Activated naive CD8-positive, alpha-beta T cell treated with anti-CD3 and anti-CD28 coated beads, Interleukin-2, amount 50 U/mL, for 24 hours (primary cell): Measurements from ENCODE around the gene XCL2.
"Not testable (repeated sequence)": the region's sequence is repeated elsewhere in the genome, so short reads cannot be mapped to it uniquely, and the experiment has no call there.

ENCODE experiments used
- ATAC-seq: fragments of 150-1000 bp; cut with Tn5 transposase; one replicate; pipeline ENCODE4 v1.10.0; 2021
- DNase-seq: peaks from one replicate; pipeline ENCODE4 v3.0.0; 2021
- H3K27ac Mint-ChIP-seq: one replicate; pipeline ENCODE4 v1.8.0; 2021; ENCODE audit warnings: mild to moderate bottlenecking, mixed read lengths
- H3K27me3 Mint-ChIP-seq: one replicate; pipeline ENCODE4 v1.8.0; 2021; ENCODE audit warnings: mixed read lengths
- H3K36me3 Mint-ChIP-seq: one replicate; pipeline ENCODE4 v1.8.0; 2021; ENCODE audit warnings: low read depth, mixed read lengths
- H3K4me1 Mint-ChIP-seq: one replicate; pipeline ENCODE4 v1.8.0; 2021; ENCODE audit warnings: mixed read lengths
- H3K4me3 Mint-ChIP-seq: one replicate; pipeline ENCODE4 v1.8.0; 2021; ENCODE audit warnings: mild to moderate bottlenecking, moderate library complexity, mixed read lengths
- H3K9me3 Mint-ChIP-seq: one replicate; pipeline ENCODE4 v1.8.0; 2021; ENCODE audit warnings: mixed read lengths

The XCL2 gene, protein sequence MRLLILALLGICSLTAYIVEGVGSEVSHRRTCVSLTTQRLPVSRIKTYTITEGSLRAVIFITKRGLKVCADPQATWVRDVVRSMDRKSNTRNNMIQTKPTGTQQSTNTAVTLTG

DNA sequence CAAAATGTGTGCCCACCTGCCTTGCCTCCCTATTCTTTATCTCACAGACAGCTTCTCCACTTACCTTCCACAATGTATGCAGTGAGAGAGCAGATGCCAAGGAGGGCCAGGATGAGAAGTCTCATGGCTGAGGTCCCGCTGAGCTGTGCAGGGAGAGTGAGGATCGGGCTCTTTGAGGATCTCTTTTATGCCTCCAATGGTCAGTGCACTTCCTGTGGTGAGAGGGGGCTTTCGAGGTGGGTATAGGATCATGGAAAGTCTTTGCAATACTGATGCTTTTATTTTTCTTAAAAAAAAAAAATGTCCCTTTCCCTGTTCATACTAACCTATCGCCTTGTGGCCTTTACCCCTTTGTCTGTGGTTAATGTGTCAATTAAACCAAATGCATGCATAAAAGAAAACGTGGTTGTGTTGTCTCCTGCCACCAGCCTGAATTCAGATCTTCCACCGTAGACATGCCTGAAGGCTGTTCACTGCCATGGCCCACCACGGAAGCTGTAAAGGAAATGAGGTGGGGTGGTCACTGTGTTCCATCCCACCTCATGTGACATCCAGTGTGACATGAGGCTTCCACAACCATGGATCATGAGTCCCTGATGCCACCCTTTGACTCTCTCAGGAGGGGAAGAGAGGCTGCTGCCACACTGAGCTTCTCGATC, at the start of gene XCL2:
XCL2 (minus strand) TSS at position 158 of the 659 bp plus-strand sequence; CDS start at position 125, 33 bp downstream.
- ATAC-seq (peak; percentile 86), DNase-seq (peak; percentile 50)
- Mint-ChIP-seq H3K4me1 (peaks cover 36% of the 10 kb centered on the region), H3K4me3 (peak within 1 kb of the TSS; percentile 93), H3K36me3 (peaks cover 47% of the 10 kb centered on the region), H3K27ac (peak within 1 kb of the TSS; percentile 98), H3K9me3 (peaks cover 14% of the 10 kb centered on the region)
- not testable (repeated sequence) for H3K27me3 Mint-ChIP-seq

DNA sequence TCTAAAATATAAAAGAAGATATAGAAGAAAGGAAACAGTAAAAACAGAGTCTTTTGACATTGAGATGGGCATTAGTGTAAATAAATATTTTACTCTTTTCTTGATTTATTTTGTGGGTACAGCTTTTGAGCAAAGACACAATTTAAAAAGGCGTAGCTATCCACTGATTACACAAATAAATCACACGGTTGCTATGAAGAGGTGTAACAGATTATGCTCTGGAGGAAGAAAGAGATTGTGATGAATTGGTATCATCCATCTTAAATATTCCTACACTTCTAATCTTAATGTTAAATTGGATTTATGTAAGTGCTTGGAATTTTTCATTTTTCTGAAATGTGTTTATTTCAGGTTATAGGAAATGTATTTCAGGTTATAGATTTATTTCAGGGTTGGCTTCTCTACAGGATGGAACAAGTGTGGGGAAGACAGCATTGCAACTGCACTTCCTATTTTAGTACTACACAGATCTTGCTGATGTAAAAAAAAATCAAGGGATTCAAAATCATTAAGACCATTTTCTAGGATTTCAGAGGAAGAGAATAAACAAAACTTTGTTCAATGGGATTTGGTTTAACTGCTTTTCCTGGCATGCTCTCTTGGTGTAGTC, 47.9 kb upstream of the XCL2 start:
- Mint-ChIP-seq H3K36me3 (no peaks in the 10 kb centered on the region), H3K27ac (no peak overlapping the region), H3K9me3 (peaks cover 5% of the 10 kb centered on the region), H3K4me1 (no peaks in the 10 kb centered on the region), H3K27me3 (no peaks in the 10 kb centered on the region), H3K4me3 (no peak overlapping the region)
- ATAC-seq (no peak), DNase-seq (no peak)

DNA sequence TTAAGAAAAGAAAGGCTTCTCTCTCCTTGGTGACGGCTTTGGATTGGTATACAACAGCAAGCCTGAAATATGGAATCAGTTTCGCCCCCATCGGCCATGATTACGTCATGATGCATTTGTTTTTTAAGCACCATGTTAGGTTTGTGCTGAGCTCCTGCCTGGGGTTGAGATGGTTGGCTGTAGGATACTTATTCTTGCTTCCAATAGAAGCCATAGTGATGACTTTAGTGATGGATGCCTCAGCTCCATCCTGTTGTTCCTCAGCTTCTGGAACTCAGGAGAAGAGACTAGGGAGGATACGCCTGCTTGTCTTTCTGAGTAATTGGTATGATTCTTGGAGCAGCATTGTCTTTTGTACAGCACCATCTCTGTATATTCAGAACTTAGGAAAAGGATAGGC, 47.3 kb upstream of the XCL2 start:
- H3K27ac Mint-ChIP-seq: no peak overlapping the region
- DNase-seq (no peak), ATAC-seq (no peak)
- H3K4me3 Mint-ChIP-seq: no peak overlapping the region
- no peaks in the 10 kb centered on the region for H3K36me3 Mint-ChIP-seq
- no peaks in the 10 kb centered on the region for H3K4me1 Mint-ChIP-seq
- H3K9me3 Mint-ChIP-seq: peaks cover 5% of the 10 kb centered on the region
- H3K27me3 Mint-ChIP-seq: no peaks in the 10 kb centered on the region

DNA sequence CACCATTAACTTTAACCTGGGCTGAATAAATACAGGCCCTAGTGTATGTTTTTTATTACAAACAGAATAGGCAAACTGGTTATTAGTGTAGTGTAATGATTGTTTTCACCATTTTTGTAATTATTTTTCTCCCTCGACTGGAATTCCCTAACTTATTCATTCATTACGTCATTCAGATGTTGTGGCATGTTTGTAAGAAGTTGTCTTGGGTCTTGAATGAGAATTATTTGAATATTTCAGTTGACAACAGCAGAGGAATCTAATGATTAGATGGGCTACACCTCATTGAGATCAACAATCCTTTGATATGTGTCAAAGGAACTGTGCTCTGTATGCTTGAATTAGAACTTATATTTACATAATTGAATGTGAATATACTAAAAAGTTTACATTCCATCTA, 45.4 kb upstream of the XCL2 start:
- H3K9me3 Mint-ChIP-seq: peaks cover 5% of the 10 kb centered on the region
- no peaks in the 10 kb centered on the region for H3K27me3 Mint-ChIP-seq
- no peaks in the 10 kb centered on the region for H3K36me3 Mint-ChIP-seq
- H3K4me3 Mint-ChIP-seq: no peak overlapping the region
- H3K27ac Mint-ChIP-seq: no peak overlapping the region
- ATAC-seq (no peak), DNase-seq (no peak)
- H3K4me1 Mint-ChIP-seq: no peaks in the 10 kb centered on the region

DNA sequence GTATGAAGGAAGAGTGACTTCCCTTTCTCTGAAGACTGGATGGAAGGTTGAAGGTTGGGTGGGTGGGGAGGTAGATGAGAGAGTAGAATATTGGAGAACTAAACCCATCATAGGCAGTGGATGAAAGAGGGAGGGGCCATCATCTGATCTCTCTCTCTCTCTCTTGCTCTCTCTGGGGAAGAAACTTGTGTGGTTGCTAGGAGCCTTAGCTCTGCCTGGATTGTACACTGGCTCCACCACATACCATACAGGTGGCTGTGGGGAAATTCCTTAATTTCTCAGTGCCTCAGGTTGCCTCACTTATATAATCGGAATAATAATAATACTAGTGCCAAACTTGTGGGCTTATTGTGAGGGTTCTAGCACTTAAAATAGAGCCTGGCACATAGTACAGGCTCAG, 42.1 kb upstream of the XCL2 start:
- Mint-ChIP-seq H3K4me1 (no peaks in the 10 kb centered on the region), H3K9me3 (peaks cover 5% of the 10 kb centered on the region), H3K4me3 (no peak overlapping the region), H3K27ac (no peak overlapping the region), H3K36me3 (peaks cover 5% of the 10 kb centered on the region), H3K27me3 (no peaks in the 10 kb centered on the region)
- ATAC-seq (no peak), DNase-seq (no peak)

DNA sequence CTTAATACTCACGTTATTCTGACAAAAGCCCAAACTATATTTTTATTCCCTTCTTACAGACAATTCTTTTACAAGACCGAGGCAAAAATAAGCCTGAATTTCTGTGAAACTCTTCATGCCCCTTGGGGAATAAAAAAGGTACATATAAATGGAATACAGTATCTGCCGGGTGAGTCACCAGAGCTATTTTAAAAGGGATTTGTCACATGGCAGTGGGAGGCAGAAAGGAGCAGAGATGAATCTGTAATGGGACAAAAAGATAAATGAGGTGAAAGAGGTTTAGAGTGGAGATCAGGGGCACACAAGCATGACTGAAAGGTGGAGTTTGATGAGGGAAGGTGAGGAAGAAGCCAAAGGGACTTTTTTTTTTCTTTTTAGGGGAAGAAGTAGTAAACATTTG, 41.4 kb upstream of the XCL2 start:
- DNase-seq: no peak
- Mint-ChIP-seq H3K4me3 (no peak overlapping the region), H3K9me3 (peaks cover 5% of the 10 kb centered on the region), H3K36me3 (peaks cover 11% of the 10 kb centered on the region), H3K27me3 (no peaks in the 10 kb centered on the region), H3K27ac (no peak overlapping the region), H3K4me1 (peaks cover 2% of the 10 kb centered on the region)
- no peak for ATAC-seq

DNA sequence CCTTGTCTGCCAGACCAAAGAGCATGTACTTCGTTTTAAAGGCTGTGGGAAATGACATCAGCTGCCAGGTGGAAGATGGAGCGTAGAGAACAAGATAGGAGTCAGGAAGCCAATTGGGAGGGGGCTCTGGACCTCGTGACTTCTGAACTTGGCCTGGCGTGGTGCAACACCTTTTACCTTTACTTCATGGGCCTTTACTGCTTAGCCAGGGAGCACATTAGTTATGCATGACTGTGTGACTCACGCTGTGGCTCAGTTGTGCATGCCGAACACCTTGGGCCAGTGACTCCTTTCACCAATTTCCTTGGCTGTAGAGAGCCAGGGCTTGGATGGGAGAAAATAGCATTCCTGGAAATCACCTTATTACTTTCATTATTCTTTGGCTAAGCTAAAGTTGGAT, 39.8 kb upstream of the XCL2 start:
- DNase-seq: no peak
- Mint-ChIP-seq H3K4me1 (peaks cover 14% of the 10 kb centered on the region), H3K27ac (no peak overlapping the region)

DNA sequence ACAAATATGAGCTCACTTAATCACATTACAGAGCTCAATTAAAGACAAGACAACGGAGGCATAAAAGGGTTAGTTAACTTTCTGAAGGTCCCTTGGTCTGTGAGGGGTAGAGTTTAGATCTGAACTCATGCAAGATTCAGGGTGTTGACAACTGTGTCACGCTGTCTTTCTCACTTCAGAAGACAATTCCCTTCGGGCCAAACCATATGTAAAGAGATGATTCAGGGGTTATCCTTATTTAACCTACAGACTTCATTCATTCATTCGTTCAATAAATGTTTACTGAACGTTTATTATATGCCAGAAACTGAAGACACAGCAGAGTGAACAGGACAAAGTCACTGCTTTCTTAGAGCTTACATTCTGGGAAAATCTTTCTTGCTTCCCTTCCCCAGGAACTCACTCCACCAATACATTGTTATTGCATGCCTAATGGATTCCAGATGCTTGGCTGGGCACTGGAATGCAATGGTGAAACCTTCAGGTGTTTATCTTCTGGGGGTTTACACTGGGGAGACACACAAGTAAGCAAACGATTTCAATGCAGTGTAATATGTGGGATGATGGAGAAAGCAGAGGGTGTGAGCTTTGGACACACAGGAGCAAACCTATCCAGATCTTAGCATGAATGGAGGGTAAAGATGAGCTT, 39.0 kb upstream of the XCL2 start:
- no peak overlapping the region for H3K4me3 Mint-ChIP-seq
- no peaks in the 10 kb centered on the region for H3K27me3 Mint-ChIP-seq
- peaks cover 15% of the 10 kb centered on the region for H3K4me1 Mint-ChIP-seq
- H3K36me3 Mint-ChIP-seq: peaks cover 35% of the 10 kb centered on the region
- ATAC-seq (no peak), DNase-seq (no peak)
- peaks cover 5% of the 10 kb centered on the region for H3K9me3 Mint-ChIP-seq
- H3K27ac Mint-ChIP-seq: no peak overlapping the region

More for the DNA sequence above, 39.8 kb upstream of the XCL2 start:
- H3K27me3 Mint-ChIP-seq: no peaks in the 10 kb centered on the region
- no peak overlapping the region for H3K4me3 Mint-ChIP-seq
- H3K36me3 Mint-ChIP-seq: peaks cover 27% of the 10 kb centered on the region
- peaks cover 5% of the 10 kb centered on the region for H3K9me3 Mint-ChIP-seq
- ATAC-seq: no peak

DNA sequence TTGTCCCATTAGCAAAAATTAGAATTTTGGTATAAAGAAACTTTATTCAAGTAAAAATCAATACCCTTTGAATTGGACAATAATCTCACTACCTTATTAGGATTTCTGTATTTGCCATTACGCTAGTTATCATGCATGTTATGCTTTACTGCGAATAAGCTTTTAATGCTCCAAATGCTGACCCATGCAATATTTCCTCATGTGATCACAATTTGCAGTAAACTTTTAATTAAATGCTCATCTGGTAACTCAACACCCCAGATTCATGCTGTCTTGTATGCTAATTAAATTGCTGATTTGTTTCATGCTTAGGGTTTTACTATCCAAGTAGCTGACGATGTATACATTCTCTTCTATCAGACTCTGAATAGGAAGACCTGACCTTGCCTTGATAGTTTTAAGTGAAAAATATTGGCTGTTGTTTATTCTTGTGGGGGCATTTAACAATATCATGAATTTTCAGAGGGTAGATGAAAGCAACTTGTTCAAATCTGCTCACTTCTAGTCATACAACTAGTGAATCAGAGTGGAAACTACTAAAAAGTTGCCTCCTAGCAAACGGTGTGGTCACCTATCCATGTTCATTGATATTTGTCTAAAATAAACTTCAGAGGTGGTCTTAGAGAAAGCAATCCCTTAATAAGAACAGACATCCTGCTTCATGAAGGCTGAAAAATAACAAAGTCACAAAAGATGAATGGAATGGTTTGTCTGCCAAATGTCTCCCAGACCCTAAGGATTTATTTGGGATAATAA, 38.2 kb upstream of the XCL2 start:
- ATAC-seq (no peak), DNase-seq (no peak)
- H3K27me3 Mint-ChIP-seq: no peaks in the 10 kb centered on the region
- no peak overlapping the region for H3K4me3 Mint-ChIP-seq
- peaks cover 43% of the 10 kb centered on the region for H3K36me3 Mint-ChIP-seq
- H3K4me1 Mint-ChIP-seq: peaks cover 15% of the 10 kb centered on the region
- no peaks in the 10 kb centered on the region for H3K9me3 Mint-ChIP-seq
- H3K27ac Mint-ChIP-seq: peak overlapping the region; percentile 4

DNA sequence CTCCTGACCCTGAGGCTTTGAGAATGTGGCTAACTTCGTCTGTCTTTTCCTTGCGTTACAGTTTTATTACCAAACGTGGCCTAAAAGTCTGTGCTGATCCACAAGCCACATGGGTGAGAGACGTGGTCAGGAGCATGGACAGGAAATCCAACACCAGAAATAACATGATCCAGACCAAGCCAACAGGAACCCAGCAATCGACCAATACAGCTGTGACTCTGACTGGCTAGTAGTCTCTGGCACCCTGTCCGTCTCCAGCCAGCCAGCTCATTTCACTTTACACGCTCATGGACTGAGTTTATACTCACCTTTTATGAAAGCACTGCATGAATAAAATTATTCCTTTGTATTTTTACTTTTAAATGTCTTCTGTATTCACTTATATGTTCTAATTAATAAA, 37.2 kb upstream of the XCL2 start:
- DNase-seq, H3K9me3 Mint-ChIP-seq, H3K27ac Mint-ChIP-seq, ATAC-seq, H3K27me3 Mint-ChIP-seq: not testable (repeated sequence)
- Mint-ChIP-seq H3K4me3 (peak overlapping the region; percentile 12), H3K36me3 (peaks cover 48% of the 10 kb centered on the region), H3K4me1 (peaks cover 20% of the 10 kb centered on the region)

DNA sequence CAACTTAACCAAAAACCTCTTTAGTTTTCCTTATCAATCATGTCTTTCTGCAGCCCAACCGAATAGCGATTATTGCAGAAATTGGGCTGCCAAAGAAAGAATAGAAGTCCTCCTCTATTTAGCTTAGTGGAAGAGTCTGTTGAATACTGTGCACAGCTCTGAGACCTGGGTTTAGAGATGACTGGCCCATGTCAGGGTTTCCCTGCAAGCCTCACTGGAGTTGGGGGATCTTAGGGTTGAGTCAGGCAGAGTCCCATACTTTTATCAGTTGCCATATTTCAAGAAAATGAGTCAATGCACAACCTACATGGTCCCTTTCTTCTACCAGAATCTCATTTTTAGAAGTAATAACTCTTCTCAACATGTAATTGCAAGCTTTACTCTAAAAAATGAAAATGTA, 36.5 kb upstream of the XCL2 start:
- Mint-ChIP-seq H3K4me3 (peak overlapping the region; percentile 93), H3K27ac (peak overlapping the region; percentile 76), H3K36me3 (peaks cover 48% of the 10 kb centered on the region), H3K4me1 (peaks cover 24% of the 10 kb centered on the region)
- DNase-seq, H3K27me3 Mint-ChIP-seq, H3K9me3 Mint-ChIP-seq: not testable (repeated sequence)
- peak; percentile 41 for ATAC-seq

DNA sequence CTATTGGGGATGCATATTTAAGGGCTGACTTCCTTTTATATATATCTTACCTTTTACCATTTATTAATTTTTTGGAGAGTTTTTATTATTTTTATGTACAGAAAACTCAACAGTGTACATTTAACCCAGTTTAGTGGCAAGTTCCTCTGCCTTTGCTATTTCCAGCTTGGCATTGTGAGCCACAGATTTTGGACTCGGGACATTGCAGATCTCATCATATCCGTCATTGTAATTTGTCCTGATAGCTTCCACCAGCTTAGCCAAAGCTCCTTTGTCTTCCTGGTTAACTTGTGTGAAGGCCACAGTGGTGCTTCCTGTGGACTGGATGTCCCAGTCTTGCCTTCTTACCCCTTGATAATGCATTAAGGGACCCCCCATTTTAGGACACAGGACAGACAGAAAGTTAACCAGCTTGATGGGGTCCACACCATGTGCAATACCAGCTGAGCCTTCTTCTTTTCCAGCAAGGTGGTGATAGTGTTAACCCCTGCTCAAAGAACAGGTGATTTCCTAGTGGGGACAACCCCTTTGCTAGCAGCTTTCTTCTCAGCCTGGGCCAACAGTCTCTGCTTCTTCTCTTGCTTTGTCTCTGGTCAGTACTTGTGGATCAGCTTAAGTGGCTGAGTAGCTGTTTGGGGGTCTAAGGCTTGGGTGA, 34.9 kb upstream of the XCL2 start:
- H3K27ac Mint-ChIP-seq: peak overlapping the region; percentile 89
- not testable (repeated sequence) for H3K9me3 Mint-ChIP-seq

DNA sequence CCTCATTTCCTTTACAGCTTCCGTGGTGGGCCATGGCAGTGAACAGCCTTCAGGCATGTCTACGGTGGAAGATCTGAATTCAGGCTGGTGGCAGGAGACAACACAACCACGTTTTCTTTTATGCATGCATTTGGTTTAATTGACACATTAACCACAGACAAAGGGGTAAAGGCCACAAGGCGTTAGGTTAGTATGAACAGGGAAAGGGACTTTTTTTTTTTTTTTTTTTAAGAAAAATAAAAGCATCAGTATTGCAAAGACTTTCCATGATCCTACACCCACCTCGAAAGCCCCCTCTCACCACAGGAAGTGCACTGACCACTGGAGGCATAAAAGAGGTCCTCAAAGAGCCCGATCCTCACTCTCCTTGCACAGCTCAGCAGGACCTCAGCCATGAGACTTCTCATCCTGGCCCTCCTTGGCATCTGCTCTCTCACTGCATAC, 32.5 kb upstream of the XCL2 start, which contains the start of gene XCL1:
XCL1 (plus strand) TSS at position 361 of the 444 bp plus-strand sequence; CDS start at position 394, 33 bp downstream.
- Mint-ChIP-seq H3K4me1 (peaks cover 55% of the 10 kb centered on the region), H3K4me3 (peak within 1 kb of the TSS; percentile 93), H3K27ac (peak within 1 kb of the TSS; percentile 96), H3K36me3 (peaks cover 45% of the 10 kb centered on the region)
- peak; percentile 67 for DNase-seq
- peak; percentile 84 for ATAC-seq
- H3K9me3 Mint-ChIP-seq, H3K27me3 Mint-ChIP-seq: not testable (repeated sequence)

More for the DNA sequence above, 34.9 kb upstream of the XCL2 start:
- not testable (repeated sequence) for ATAC-seq, H3K27me3 Mint-ChIP-seq, DNase-seq
- Mint-ChIP-seq H3K4me1 (peaks cover 38% of the 10 kb centered on the region), H3K4me3 (peak overlapping the region; percentile 93), H3K36me3 (peaks cover 48% of the 10 kb centered on the region)

DNA sequence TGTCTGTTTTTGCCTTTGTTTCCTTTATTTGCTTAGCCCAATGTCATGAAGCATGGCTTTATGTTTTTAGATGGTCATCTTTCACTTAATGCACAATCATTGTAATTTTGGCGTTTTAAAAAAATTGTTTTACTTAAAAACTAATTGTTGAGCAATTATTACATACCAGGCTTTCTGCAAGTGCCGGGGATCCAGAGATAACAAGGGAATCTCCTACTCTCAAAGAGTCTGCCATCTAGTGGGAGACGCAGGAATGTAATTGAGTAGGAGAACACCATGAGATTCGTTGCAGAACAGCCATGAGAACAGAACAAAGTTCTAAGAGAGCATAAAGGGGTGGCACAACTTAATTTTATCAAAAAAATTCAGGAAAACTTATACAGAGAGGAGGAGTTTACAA, 30.4 kb upstream of the XCL2 start:
- not testable (repeated sequence) for H3K27ac Mint-ChIP-seq, ATAC-seq

More for the DNA sequence above, 30.4 kb upstream of the XCL2 start:
- not testable (repeated sequence) for H3K27me3 Mint-ChIP-seq, H3K9me3 Mint-ChIP-seq, DNase-seq, H3K4me3 Mint-ChIP-seq
- peaks cover 28% of the 10 kb centered on the region for H3K36me3 Mint-ChIP-seq
- H3K4me1 Mint-ChIP-seq: peaks cover 46% of the 10 kb centered on the region
